GM12891 (cell line): Measurements from ENCODE around the gene PBRM1.

Source experiments
- DNase-seq: peaks from one replicate; pipeline ENCODE4 v3.0.0; 2011; ENCODE audit warnings: low spot score; ENCODE audit not compliant: insufficient read length
- FAIRE-seq: peaks from 2 replicates; lab custom pipeline; 2011; peaks lifted over from hg19 to GRCh38; lab: Jason Lieb, UNC
- PAX5 ChIP-seq: IDR thresholded peaks from 2 replicates; pipeline ENCODE4 v1.6.1; 2011; ENCODE audit warnings: low read length, moderate library complexity, mild to moderate bottlenecking; ENCODE audit not compliant: insufficient read depth, severe bottlenecking
- POLR2A ChIP-seq: IDR thresholded peaks from 2 replicates; pipeline ENCODE4 v1.6.1; 2011; ENCODE audit warnings: low read depth, low read length, control low read depth
- POLR2AphosphoS5 ChIP-seq: IDR thresholded peaks from 2 replicates; pipeline ENCODE4 v1.6.1; 2011; ENCODE audit warnings: low read depth, low read length, control low read depth
- POU2F2 ChIP-seq: IDR thresholded peaks from 2 replicates; pipeline ENCODE4 v1.6.1; 2011; ENCODE audit warnings: low read depth, mild to moderate bottlenecking, control low read depth, low read length, moderate library complexity
- SPI1 ChIP-seq: IDR thresholded peaks from 2 replicates; pipeline ENCODE4 v1.6.1; 2011; ENCODE audit warnings: low read depth, low read length, control low read depth
- TAF1 ChIP-seq: IDR thresholded peaks from 2 replicates; pipeline ENCODE4 v1.6.1; 2011; ENCODE audit warnings: low read depth, low read length, control low read depth

The PBRM1 gene

DNA sequence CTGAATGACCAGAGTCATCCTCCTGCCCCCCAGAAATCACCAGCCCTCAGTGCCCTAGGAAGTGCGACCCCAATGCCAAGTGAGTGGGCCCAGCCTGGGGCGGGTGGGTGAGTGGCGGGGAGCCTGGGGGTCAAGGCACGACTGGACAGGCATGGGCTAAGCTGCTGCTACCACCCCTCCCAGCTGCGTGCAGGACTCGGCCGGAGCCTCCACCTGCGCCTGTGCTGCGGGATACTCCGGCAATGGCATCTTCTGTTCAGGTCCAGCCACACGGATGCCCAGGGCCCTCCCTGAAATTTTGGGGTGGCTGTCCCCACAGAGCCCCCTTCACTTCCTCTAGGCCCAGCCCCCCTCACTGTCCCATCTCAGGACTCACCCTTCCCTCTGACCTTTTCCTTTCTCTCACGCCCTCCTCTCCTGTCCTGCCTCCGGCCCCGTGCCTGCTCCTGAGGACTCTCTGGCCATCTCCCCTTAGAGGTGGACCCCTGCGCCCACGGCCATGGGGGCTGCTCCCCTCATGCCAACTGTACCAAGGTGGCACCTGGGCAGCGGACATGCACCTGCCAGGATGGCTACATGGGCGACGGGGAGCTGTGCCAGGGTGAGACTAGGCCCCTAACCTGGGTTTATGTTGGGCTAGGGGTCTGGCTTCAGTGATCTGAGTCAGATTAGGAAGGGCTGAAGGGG lies 169.1 kb downstream of the PBRM1 start:
- DNase-seq (no peak), FAIRE-seq (no peak)
- no peak for TF ChIP-seq POLR2A
- no peak for TF ChIP-seq TAF1
- TF ChIP-seq SPI1: no peak
- TF ChIP-seq PAX5: no peak
- TF ChIP-seq POLR2AphosphoS5: no peak
- no peak for TF ChIP-seq POU2F2

DNA sequence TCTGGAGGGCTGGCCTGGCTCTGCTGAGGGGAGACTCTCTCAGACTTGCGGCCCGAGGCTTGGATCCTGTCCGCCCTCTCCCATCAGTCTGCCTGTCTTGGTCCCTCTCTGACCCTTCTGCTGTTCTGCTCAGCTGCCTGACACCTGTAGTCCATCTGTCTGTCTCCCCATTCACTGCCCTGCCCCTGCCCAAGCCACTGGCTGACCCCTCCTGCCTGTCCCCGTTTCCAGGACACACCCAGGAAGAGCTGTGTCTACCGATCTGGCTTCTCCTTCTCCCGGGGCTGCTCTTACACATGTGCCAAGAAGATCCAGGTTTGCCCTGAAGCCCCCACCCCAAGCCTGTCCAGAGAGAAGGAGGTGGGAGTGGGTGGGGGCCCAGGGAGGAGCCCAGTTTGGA lies 170.5 kb downstream of the PBRM1 start:
- DNase-seq: no peak
- TF ChIP-seq POLR2A (no peak), POLR2AphosphoS5 (no peak), TAF1 (no peak), SPI1 (no peak), POU2F2 (no peak), PAX5 (no peak)
- FAIRE-seq: no peak

DNA sequence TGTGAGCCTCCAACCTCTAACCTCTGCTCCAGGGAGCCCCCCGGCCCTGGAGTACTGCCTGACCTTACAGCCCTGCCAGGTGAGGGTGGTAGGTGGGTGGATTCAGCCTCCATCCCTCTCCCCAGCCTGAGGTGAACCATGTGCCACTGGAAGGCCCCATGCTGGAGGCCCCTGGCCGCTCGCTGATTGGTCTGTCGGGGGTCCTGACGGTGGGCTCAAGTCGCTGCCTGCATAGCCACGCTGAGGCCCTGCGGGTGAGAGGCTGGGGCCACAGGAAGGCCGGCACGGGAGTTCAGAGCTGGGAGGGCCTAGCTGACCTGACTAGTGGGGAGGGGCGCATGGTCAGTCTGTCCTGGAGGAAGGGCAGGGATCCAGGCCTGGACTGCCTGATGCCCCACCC lies 171.1 kb downstream of the PBRM1 start:
- TF ChIP-seq SPI1 (no peak), TAF1 (no peak), PAX5 (no peak), POLR2AphosphoS5 (no peak), POLR2A (no peak), POU2F2 (no peak)
- FAIRE-seq (no peak), DNase-seq (no peak)

DNA sequence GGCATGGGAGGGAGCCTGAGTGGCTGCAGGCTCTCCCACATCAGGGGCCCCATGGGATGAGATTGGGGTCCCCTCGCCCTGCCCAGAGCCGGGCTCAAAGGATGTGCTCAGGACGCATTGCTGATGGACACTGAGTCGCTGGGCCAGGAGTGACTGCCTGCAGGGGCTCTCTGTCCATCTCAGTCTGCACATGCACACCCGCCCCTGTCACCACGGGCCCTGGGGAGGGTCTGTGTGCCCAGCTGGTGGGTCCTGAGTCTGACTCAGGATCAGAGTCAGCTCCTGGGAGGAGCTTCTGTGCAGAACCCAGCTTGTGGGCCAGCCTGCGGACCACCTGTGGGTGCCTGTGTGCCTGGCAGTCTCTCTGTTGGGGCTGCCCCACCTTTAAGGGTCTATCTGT lies 172.4 kb downstream of the PBRM1 start:
- FAIRE-seq (no peak), DNase-seq (no peak)

DNA sequence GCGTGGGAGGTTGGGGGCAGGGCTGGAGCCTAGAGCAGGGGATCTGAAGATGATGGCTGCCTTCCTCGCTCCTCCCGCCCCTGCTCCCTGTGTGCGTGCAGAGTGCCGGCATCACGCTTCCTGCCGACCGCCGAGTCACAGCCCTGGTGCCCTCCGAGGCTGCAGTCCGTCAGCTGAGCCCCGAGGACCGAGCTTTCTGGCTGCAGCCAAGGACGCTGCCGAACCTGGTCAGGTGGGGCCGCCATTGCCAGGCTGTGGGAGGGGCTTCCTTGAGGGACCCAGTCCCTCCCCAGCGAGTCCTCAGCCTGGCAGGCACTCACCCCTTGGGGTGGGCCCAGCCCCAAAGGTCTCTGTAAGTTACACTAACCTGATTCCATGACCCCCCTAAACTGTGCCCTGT lies 173.0 kb downstream of the PBRM1 start:
- FAIRE-seq (no peak), DNase-seq (no peak)
- TF ChIP-seq POLR2A: no peak
- TF ChIP-seq TAF1: no peak
- no peak for TF ChIP-seq POLR2AphosphoS5
- TF ChIP-seq PAX5: no peak
- no peak for TF ChIP-seq SPI1
- TF ChIP-seq POU2F2: no peak

More for the DNA sequence above, 172.4 kb downstream of the PBRM1 start:
- TF ChIP-seq POU2F2 (no peak), POLR2A (no peak), SPI1 (no peak), POLR2AphosphoS5 (no peak), TAF1 (no peak), PAX5 (no peak)

DNA sequence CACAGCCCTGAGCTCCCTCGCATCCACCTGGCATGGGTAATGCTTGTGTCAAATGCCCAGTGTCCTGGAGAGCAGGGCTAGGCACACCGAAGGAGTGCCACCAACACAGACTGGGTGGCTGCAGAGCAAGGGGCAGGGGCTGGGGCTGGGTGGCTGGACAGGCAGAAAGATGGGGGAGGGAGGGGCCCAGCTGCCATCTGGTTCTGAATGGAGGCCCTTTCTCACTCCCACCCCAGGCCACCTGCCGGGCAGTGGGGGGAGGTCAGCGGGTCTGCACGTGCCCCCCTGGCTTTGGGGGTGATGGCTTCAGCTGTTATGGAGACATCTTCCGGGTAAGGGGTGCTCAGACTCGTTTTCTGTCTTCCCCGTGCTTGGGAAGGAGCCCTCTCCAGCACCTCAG lies 173.6 kb downstream of the PBRM1 start:
- FAIRE-seq (no peak), DNase-seq (no peak)
- TF ChIP-seq SPI1 (no peak), PAX5 (no peak)

DNA sequence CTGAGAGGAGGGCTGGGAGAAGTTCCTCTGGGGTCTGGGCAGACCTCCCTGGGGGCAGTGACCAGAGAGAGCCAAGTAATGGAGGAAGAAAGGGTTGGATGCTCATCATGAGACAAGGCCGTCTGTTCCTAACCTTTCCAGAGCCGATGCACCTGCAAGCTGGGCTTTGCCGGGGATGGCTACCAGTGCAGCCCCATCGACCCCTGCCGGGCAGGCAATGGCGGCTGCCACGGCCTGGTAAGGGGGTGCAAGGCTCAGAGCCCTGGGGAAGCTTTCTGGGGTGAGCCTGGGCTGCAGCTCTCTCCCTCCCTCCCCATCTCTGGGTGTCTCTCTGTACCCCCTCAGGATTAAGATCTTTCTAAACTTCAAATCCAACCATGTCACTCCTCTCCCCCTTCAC lies 174.2 kb downstream of the PBRM1 start:
- TF ChIP-seq POLR2AphosphoS5: no peak
- no peak for TF ChIP-seq TAF1
- no peak for TF ChIP-seq SPI1
- TF ChIP-seq PAX5: no peak
- TF ChIP-seq POU2F2: no peak
- TF ChIP-seq POLR2A: no peak
- DNase-seq (no peak), FAIRE-seq (no peak)

DNA sequence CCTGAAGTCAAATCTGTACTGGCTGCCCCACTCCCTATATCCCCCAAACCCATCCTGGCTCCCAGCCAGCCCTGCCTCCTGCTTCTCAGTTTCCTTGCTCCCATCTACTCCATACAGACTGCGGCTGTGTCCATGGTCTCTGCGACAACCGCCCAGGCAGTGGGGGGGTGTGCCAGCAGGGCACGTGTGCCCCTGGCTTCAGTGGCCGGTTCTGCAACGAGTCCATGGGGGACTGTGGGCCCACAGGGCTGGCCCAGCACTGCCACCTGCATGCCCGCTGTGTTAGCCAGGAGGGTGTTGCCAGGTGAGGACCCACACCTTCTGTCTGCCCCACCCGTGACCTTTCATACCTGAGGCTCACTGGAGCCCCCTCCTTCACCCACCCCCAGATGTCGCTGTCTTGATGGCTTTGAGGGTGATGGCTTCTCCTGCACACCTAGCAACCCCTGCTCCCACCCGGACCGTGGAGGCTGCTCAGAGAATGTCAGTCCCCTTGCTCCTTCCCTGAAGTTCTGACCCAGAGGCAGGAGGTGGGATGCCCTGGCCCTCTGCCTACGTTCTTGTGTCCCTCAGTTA lies 175.9 kb downstream of the PBRM1 start:
- FAIRE-seq (no peak), DNase-seq (no peak)

DNA sequence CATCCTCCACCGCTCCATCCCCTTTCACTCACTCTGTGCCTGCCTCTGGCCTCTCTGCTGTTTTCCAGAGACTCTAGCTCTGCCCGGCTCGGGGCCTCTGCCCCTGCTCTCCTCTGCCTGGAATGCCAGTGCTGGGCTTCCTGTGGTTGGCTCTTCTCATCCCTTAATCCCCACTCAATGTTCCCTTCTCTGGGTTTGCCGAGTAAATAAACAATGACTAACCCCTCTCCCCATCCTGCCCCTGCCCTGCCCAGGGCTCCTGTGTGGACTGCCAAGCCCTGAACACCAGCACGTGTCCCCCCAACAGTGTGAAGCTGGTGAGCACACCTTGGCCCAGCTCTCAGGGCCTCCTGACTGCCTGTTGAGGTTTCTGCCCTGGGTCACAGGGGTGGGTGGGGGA lies 178.4 kb downstream of the PBRM1 start:
- TF ChIP-seq TAF1 (no peak), SPI1 (no peak), POLR2AphosphoS5 (no peak), PAX5 (no peak), POLR2A (no peak), POU2F2 (no peak)
- FAIRE-seq: no peak
- DNase-seq: no peak

More for the DNA sequence above, 175.9 kb downstream of the PBRM1 start:
- TF ChIP-seq SPI1 (no peak), PAX5 (no peak), TAF1 (no peak), POLR2AphosphoS5 (no peak), POLR2A (no peak), POU2F2 (no peak)
